Measurements from ENCODE around the gene MDFIC. TPM values are rescaled to one million over a fixed set of nuclear protein-coding genes. Genes with fewer than 3 reads are reported as not detected.

MDFIC gene
- total RNA-seq, 2 experiments from 2014 or later = 53.5 to 55.3 TPM

GRCh38 chr7:114933658-114934057 lies 11.8 kb downstream of the MDFIC start:
- Mint-ChIP-seq H3K4me1 (ENCODE audit: low read depth) (peaks cover 58% of the 10 kb centered on the region), H3K9me3 (no peaks in the 10 kb centered on the region), H3K36me3 (ENCODE audit: low read depth) (peaks cover 24% of the 10 kb centered on the region), H3K4me3 (no peak overlapping the region), H3K27me3 (no peaks in the 10 kb centered on the region), H3K27ac (peak overlapping the region; percentile 67)
- intact Hi-C loops (cut with micrococcal nuclease) = no loop called here
- TF ChIP-seq, protein P1, sequence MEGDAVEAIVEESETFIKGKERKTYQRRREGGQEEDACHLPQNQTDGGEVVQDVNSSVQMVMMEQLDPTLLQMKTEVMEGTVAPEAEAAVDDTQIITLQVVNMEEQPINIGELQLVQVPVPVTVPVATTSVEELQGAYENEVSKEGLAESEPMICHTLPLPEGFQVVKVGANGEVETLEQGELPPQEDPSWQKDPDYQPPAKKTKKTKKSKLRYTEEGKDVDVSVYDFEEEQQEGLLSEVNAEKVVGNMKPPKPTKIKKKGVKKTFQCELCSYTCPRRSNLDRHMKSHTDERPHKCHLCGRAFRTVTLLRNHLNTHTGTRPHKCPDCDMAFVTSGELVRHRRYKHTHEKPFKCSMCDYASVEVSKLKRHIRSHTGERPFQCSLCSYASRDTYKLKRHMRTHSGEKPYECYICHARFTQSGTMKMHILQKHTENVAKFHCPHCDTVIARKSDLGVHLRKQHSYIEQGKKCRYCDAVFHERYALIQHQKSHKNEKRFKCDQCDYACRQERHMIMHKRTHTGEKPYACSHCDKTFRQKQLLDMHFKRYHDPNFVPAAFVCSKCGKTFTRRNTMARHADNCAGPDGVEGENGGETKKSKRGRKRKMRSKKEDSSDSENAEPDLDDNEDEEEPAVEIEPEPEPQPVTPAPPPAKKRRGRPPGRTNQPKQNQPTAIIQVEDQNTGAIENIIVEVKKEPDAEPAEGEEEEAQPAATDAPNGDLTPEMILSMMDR (IDR thresholded peaks at IDR 0.05) = no peak
- CTCF ChIA-PET = interaction anchor here (1.1 kb wide), 1 partner anchor 9 kb away, joined by 3 read pairs; no protein-coding TSS in a partner anchor
- POLR2A ChIA-PET = interaction anchor here (1.2 kb wide), 1 partner anchor 9 kb away, joined by 6 read pairs; no protein-coding TSS in a partner anchor
- no peak for DNase-seq
- ATAC-seq = no peak

GRCh38 chr7:114934086-114934485 lies 12.2 kb downstream of the MDFIC start:
- no peak overlapping the region for H3K4me3 Mint-ChIP-seq
- POLR2A ChIA-PET = interaction anchor here (1.2 kb wide), 1 partner anchor 10 kb away, joined by 6 read pairs; no protein-coding TSS in a partner anchor
- no peaks in the 10 kb centered on the region for H3K9me3 Mint-ChIP-seq
- H3K36me3 Mint-ChIP-seq (ENCODE audit: low read depth) = peaks cover 24% of the 10 kb centered on the region
- H3K27me3 Mint-ChIP-seq = no peaks in the 10 kb centered on the region
- H3K4me1 Mint-ChIP-seq (ENCODE audit: low read depth) = peaks cover 63% of the 10 kb centered on the region
- peak overlapping the region; percentile 44 for H3K27ac Mint-ChIP-seq
- ATAC-seq = no peak
- no peak for DNase-seq
- intact Hi-C loops (cut with micrococcal nuclease) = no loop called here
- CTCF ChIA-PET = interaction anchor here (1.1 kb wide), 1 partner anchor 8 kb away, joined by 3 read pairs; no protein-coding TSS in a partner anchor
- TF ChIP-seq, protein P1 (IDR thresholded peaks at IDR 0.05) = no peak

DNA sequence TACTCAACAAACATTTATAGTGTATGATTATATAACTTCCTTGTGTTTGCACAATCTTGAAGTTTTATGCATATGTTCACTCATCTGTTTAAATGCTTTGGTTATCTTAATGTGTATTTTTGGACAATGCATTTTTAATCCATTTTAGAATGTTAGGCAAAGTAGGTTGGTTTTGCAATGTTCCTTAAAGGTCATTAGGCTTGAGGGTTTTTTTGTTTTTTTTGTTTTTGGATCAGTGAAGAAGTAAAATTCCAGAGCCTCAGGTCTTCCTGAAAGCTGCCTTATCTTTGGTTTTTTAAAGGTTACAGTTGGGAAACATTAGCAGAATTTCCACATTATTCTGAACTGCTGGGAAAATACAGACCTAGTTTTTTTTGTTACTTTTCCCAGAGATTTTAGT lies 12.8 kb downstream of the MDFIC start:
- DNase-seq (no peak), ATAC-seq (no peak)
- Mint-ChIP-seq H3K36me3 (ENCODE audit: low read depth) (peaks cover 24% of the 10 kb centered on the region), H3K9me3 (no peaks in the 10 kb centered on the region), H3K27me3 (no peaks in the 10 kb centered on the region), H3K4me3 (no peak overlapping the region), H3K4me1 (ENCODE audit: low read depth) (peaks cover 67% of the 10 kb centered on the region), H3K27ac (no peak overlapping the region)
- intact Hi-C loops (cut with micrococcal nuclease) = no loop called here
- TF ChIP-seq, protein P1 (IDR thresholded peaks at IDR 0.05) = no peak
- ChIA-PET CTCF (no interaction called here), POLR2A (no interaction called here)

GRCh38 chr7:114936471-114936870 lies 14.6 kb downstream of the MDFIC start:
- peaks cover 37% of the 10 kb centered on the region for H3K36me3 Mint-ChIP-seq (ENCODE audit: low read depth)
- no peak for ATAC-seq
- intact Hi-C loops (cut with micrococcal nuclease) = no loop called here
- no peak for DNase-seq
- H3K4me3 Mint-ChIP-seq = no peak overlapping the region
- no peaks in the 10 kb centered on the region for H3K9me3 Mint-ChIP-seq
- peaks cover 77% of the 10 kb centered on the region for H3K4me1 Mint-ChIP-seq (ENCODE audit: low read depth)
- POLR2A ChIA-PET = no interaction called here
- TF ChIP-seq, protein P1 (IDR thresholded peaks at IDR 0.05) = no peak
- no peaks in the 10 kb centered on the region for H3K27me3 Mint-ChIP-seq
- no peak overlapping the region for H3K27ac Mint-ChIP-seq
- CTCF ChIA-PET = interaction anchor here (0.7 to 1.0 kb wide), 3 partner anchors 10 to 42 kb away, joined by 3 read pairs; no protein-coding TSS in a partner anchor

- H3K27me3 Mint-ChIP-seq = no peaks in the 10 kb centered on the region
- no peak for ATAC-seq
- TF ChIP-seq, protein P1 (IDR thresholded peaks at IDR 0.05) = no peak
- no peak for DNase-seq
- peaks cover 44% of the 10 kb centered on the region for H3K36me3 Mint-ChIP-seq (ENCODE audit: low read depth)
- H3K4me1 Mint-ChIP-seq (ENCODE audit: low read depth) = peaks cover 74% of the 10 kb centered on the region
- CTCF ChIA-PET = interaction anchor here (1.0 to 1.3 kb wide), 2 partner anchors 11 to 73 kb away, joined by 3 to 4 read pairs; no protein-coding TSS in a partner anchor
- POLR2A ChIA-PET = no interaction called here
- H3K4me3 Mint-ChIP-seq = no peak overlapping the region
- no peaks in the 10 kb centered on the region for H3K9me3 Mint-ChIP-seq
- no peak overlapping the region for H3K27ac Mint-ChIP-seq
- intact Hi-C loops (cut with micrococcal nuclease) = no loop called here
Measured at GRCh38 chr7:114937446-114937845, 15.6 kb downstream of the MDFIC start.
